Parathyroid adenoma (tissue), 2 donors: ENCODE measurements around the gene SC5D.

ENCODE experiments used
- H2AFZ ChIP-seq: fragments of 300-600 bp; sonication (generic); one replicate; pipeline ENCODE4 v1.7.0; 2017; ENCODE audit warnings: antibody characterized with exemption, mild to moderate bottlenecking
- H3K27ac ChIP-seq: fragments of 300-600 bp; sonication (generic); one replicate; pipeline ENCODE4 v1.7.0; 2017
- H3K27me3 ChIP-seq: fragments of 300-600 bp; sonication (generic); one replicate; pipeline ENCODE4 v1.7.0; 2017; ENCODE audit warnings: low read length; ENCODE audit not compliant: control insufficient read depth, insufficient read depth
- H3K36me3 ChIP-seq: fragments of 300-600 bp; sonication (generic); one replicate; pipeline ENCODE4 v1.7.0; 2017; ENCODE audit warnings: low read length; ENCODE audit not compliant: control insufficient read depth, insufficient read depth
- H3K4me1 ChIP-seq: fragments of 300-600 bp; sonication (generic); one replicate; pipeline ENCODE4 v1.7.0; 2017; ENCODE audit warnings: control low read depth
- H3K4me2 ChIP-seq: fragments of 300-600 bp; sonication (generic); one replicate; pipeline ENCODE4 v1.7.0; 2017; ENCODE audit warnings: low read length
- H3K4me3 ChIP-seq: fragments of 300-600 bp; sonication (generic); one replicate; pipeline ENCODE4 v1.7.0; 2017; ENCODE audit warnings: low read depth, low read length
- H3K79me2 ChIP-seq: fragments of 300-600 bp; sonication (generic); one replicate; pipeline ENCODE4 v1.7.0; 2017; ENCODE audit warnings: control low read depth
- H3K9ac ChIP-seq: fragments of 300-600 bp; sonication (generic); one replicate; pipeline ENCODE4 v1.7.0; 2017; ENCODE audit warnings: mild to moderate bottlenecking
- H3K9me3 ChIP-seq: fragments of 300-600 bp; sonication (generic); one replicate; pipeline ENCODE4 v1.7.0; 2017; ENCODE audit warnings: low read length; ENCODE audit not compliant: control insufficient read depth
- CTCF ChIP-seq: fragments of 300-600 bp; sonication (generic); IDR thresholded peaks from one replicate; pipeline ENCODE4 v1.7.0; 2017; ENCODE audit warnings: antibody characterized with exemption, mild to moderate bottlenecking
- donor health status: primary hyperparathyroidism.

SC5D gene

GRCh38 chr11:121270001-121270678 lies 22.4 kb upstream of the SC5D start:
- Histone ChIP-seq H3K9ac (no peak overlapping the region), H3K36me3 (no peaks in the 10 kb centered on the region), H3K4me3 (no peak overlapping the region), H3K4me2 (no peak overlapping the region), H3K27ac (no peak overlapping the region), H3K4me1 (no peaks in the 10 kb centered on the region), H2AFZ (no peak overlapping the region), H3K79me2 (no peaks in the 10 kb centered on the region), H3K27me3 (no peaks in the 10 kb centered on the region), H3K9me3 (no peaks in the 10 kb centered on the region)
- no peak for TF ChIP-seq CTCF

- Histone ChIP-seq H3K9ac (no peak overlapping the region), H3K27ac (no peak overlapping the region), H3K4me3 (no peak overlapping the region), H2AFZ (no peak overlapping the region), H3K27me3 (no peaks in the 10 kb centered on the region), H3K79me2 (no peaks in the 10 kb centered on the region), H3K4me1 (no peaks in the 10 kb centered on the region), H3K9me3 (no peaks in the 10 kb centered on the region), H3K4me2 (no peak overlapping the region), H3K36me3 (no peaks in the 10 kb centered on the region)
- no peak for TF ChIP-seq CTCF
Observed at GRCh38 chr11:121274332-121274991, 18.1 kb upstream of the SC5D start.

DNA sequence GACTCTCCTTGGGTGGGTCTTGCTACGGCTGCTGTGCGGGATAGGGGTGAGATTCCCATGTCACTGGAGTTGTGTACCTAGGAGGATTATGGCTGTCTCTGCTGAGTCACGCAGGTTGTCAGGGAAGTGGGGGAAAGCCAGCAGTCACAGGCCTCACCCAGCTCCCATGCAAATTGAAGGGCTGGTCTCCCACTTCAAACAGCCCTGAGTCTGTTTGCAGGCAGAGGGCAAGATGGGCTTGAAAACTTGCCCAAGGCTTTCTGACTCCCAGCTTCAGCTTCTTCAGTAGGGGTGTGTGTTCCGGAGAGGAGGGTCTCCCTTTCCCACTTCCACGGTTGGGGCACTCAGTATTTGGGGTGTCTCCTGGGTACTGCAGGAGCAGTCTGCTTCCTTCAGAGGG lies 10.9 kb upstream of the SC5D start:
- no peaks in the 10 kb centered on the region for H3K27me3 ChIP-seq
- no peaks in the 10 kb centered on the region for H3K9me3 ChIP-seq
- no peak overlapping the region for H3K27ac ChIP-seq

DNA sequence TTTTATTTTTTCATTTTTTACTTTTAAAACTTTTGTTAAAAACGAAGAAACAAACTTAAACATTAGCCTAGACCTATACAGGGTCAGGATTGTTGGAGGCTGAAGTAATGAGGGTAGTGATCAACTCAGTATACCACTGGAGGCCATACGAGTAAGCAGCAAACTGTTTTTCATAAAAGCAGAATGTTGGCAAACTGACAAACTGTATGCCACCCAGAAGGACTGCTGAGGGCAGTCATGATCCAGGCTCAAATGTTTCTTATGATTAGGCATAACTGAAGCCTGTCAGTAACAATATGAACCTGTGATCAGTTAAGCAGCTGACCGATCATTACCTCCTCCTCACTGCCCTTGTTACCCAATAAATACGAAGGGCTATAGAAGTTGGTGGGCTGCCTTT lies 10.2 kb upstream of the SC5D start:
- no peak overlapping the region for H2AFZ ChIP-seq
- H3K36me3 ChIP-seq = no peaks in the 10 kb centered on the region
- no peaks in the 10 kb centered on the region for H3K27me3 ChIP-seq
- no peaks in the 10 kb centered on the region for H3K4me1 ChIP-seq
- no peak overlapping the region for H3K27ac ChIP-seq
- H3K79me2 ChIP-seq = no peaks in the 10 kb centered on the region
- H3K9me3 ChIP-seq = no peaks in the 10 kb centered on the region
- H3K9ac ChIP-seq = no peak overlapping the region
- H3K4me3 ChIP-seq = no peak overlapping the region
- no peak overlapping the region for H3K4me2 ChIP-seq
- TF ChIP-seq CTCF = no peak

More for the DNA sequence above, 10.9 kb upstream of the SC5D start:
- H3K4me1 ChIP-seq = no peaks in the 10 kb centered on the region
- TF ChIP-seq CTCF = no peak
- no peak overlapping the region for H3K9ac ChIP-seq
- no peak overlapping the region for H3K4me2 ChIP-seq
- no peaks in the 10 kb centered on the region for H3K79me2 ChIP-seq
- no peaks in the 10 kb centered on the region for H3K36me3 ChIP-seq
- no peak overlapping the region for H3K4me3 ChIP-seq
- H2AFZ ChIP-seq = no peak overlapping the region
